WTC11 (cell line): ENCODE measurements around the gene DNAJC16. TPM values are rescaled to one million over a fixed set of nuclear protein-coding genes. Genes with fewer than 3 reads are reported as not detected.

Experiments used
- ATAC-seq: fragments of 200-7000 bp; cut with Tn5 transposase; 2 replicates; pipeline ENCODE4 v1.10.0; 2021; ENCODE audit warnings: mild to moderate bottlenecking, moderate library complexity
- CTCF ChIA-PET: fragments of 300-600 bp; sonication (Branson Sonifier 250); formaldehyde crosslinking; loops from one replicate; lab custom pipeline; 2021; ENCODE audit warnings: antibody characterized with exemption; lab: Charles Lee
- POLR2A ChIA-PET: fragments of 350-600 bp; sonication (Branson Sonifier 250); formaldehyde crosslinking; loops from one replicate; lab custom pipeline; 2021; ENCODE audit warnings: antibody characterized with exemption; lab: Charles Lee
- DNase-seq: peaks from one replicate; pipeline ENCODE4 v3.0.0; 2021; ENCODE audit warnings: low spot score
- H3K27ac Mint-ChIP-seq: 2 replicates; pipeline ENCODE4 v1.8.0; 2021; ENCODE audit warnings: mixed read lengths
- H3K27me3 Mint-ChIP-seq: 2 replicates; pipeline ENCODE4 v1.8.0; 2021; ENCODE audit warnings: low read depth, mild to moderate bottlenecking, moderate library complexity, mixed read lengths
- H3K36me3 Mint-ChIP-seq: 2 replicates; pipeline ENCODE4 v1.8.0; 2021; ENCODE audit warnings: mixed read lengths
- H3K4me1 Mint-ChIP-seq: 2 replicates; pipeline ENCODE4 v1.8.0; 2022; ENCODE audit warnings: mixed read lengths
- H3K4me3 Mint-ChIP-seq: 2 replicates; pipeline ENCODE4 v1.8.0; 2021; ENCODE audit warnings: mild to moderate bottlenecking, moderate library complexity, mixed read lengths
- H3K9me3 Mint-ChIP-seq: 2 replicates; pipeline ENCODE4 v1.8.0; 2021; ENCODE audit warnings: mixed read lengths
- ATF3 ChIP-seq: sonication (generic); formaldehyde crosslinking; conservative IDR thresholded peaks from 2 replicates; pipeline ENCODE4 v1.8.1; 2022; ENCODE audit warnings: mild to moderate bottlenecking, missing genetic modification reagents
- CTCF ChIP-seq: fragments of 200-600 bp; IDR thresholded peaks from 2 replicates; pipeline ENCODE4 v1.8.0; 2022; ENCODE audit warnings: antibody characterized with exemption
- FOXJ3 ChIP-seq: sonication (generic); formaldehyde crosslinking; IDR thresholded peaks from 2 replicates; pipeline ENCODE4 v1.9.0; 2021; ENCODE audit warnings: missing genetic modification reagents, mild to moderate bottlenecking, borderline replicate concordance
- HMGA2 ChIP-seq: fragments of 250-450 bp; sonication (Bioruptor Pico); IDR thresholded peaks from 2 replicates; pipeline ENCODE4 v1.4.0; 2021; ENCODE audit warnings: mild to moderate bottlenecking, moderate library complexity
- NR2C2 ChIP-seq: sonication (generic); formaldehyde crosslinking; IDR thresholded peaks from 2 replicates; pipeline ENCODE4 v1.8.0; 2022; ENCODE audit warnings: mild to moderate bottlenecking, missing genetic modification reagents
- PRRX2 ChIP-seq: fragments of 250-450 bp; sonication (Bioruptor Pico); IDR thresholded peaks from 2 replicates; pipeline ENCODE4 v1.8.0; 2021; ENCODE audit warnings: mild to moderate bottlenecking
- ZNF532 ChIP-seq: fragments of 250-450 bp; sonication (Bioruptor Pico); IDR thresholded peaks from 2 replicates; pipeline ENCODE4 v1.9.0; 2021; ENCODE audit warnings: mild to moderate bottlenecking, borderline replicate concordance
- total RNA-seq: library from RNA; stranded (reverse); gene quantifications from 3 replicates; pipeline ENCODE4 v1.2.3, GENCODE V29; 2021

DNAJC16 gene
- total RNA-seq, 1 experiment from 2014 or later: 16.4 TPM

DNA sequence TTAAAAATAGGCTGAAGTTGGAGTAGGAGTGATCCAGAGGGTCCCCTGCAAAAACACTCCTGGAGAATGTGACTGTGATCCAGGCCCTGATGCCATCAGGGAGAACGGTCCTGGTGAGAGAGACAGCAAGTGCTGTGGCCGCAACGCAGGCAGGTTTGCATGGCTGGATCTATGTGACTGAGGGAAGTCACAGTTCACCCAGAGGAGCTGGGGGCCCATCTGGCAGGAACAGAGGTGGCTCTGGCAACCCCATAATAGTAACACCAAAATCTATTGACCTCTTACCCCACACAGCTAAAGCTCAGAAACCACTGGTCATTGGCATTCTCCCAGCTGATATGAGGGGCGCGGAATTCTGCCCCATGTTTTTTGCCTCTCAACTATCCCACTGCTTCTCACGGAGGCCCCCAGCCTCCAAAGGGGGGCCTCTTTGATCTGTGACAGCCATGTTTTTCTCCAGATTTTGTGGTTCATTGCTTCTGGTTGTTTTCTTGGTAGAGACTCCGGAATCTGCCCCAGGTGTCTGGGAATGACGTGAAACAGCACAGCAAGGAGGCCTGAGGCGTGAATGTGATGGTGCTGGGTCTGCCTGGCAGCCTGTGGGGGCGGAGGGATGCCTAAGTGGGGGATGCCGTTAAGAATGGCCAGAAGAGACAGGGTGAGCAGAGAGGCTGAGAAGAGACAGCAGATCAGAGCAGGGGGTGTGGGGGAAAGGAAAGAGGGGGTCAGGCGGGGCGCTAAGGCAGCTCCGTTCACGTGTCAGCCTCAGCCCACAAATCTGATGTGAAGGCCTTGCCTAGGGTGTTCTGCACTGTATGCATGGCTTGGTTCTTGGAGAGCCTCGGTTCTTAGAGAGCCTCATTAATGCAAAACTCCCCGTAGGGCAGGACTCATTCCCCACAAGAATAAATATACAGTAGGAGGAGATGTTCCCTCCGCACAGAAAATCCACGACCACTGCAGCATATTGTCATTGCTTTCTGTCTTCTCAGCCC, 26.2 kb upstream of the DNAJC16 start:
- no peak for ATAC-seq
- no peak for DNase-seq
- POLR2A ChIA-PET: no interaction called here
- no peak overlapping the region for H3K4me3 Mint-ChIP-seq
- H3K36me3 Mint-ChIP-seq: peaks cover 15% of the 10 kb centered on the region
- CTCF ChIA-PET: interaction anchor here (1.0 kb wide), 2 partner anchors 176 to 177 kb away, joined by 3 read pairs; no protein-coding TSS in a partner anchor
- peak overlapping the region; percentile 49; the same call in 1 of the 2 replicates for H3K27ac Mint-ChIP-seq
- TF ChIP-seq ATF3 (CRISPR knock-in tag) (no peak), PRRX2 (CRISPR knock-in tag) (no peak), NR2C2 (CRISPR knock-in tag) (no peak)
- H3K9me3 Mint-ChIP-seq: peaks cover 4% of the 10 kb centered on the region
- H3K4me1 Mint-ChIP-seq: peaks cover 20% of the 10 kb centered on the region
- H3K27me3 Mint-ChIP-seq: no peaks in the 10 kb centered on the region

DNA sequence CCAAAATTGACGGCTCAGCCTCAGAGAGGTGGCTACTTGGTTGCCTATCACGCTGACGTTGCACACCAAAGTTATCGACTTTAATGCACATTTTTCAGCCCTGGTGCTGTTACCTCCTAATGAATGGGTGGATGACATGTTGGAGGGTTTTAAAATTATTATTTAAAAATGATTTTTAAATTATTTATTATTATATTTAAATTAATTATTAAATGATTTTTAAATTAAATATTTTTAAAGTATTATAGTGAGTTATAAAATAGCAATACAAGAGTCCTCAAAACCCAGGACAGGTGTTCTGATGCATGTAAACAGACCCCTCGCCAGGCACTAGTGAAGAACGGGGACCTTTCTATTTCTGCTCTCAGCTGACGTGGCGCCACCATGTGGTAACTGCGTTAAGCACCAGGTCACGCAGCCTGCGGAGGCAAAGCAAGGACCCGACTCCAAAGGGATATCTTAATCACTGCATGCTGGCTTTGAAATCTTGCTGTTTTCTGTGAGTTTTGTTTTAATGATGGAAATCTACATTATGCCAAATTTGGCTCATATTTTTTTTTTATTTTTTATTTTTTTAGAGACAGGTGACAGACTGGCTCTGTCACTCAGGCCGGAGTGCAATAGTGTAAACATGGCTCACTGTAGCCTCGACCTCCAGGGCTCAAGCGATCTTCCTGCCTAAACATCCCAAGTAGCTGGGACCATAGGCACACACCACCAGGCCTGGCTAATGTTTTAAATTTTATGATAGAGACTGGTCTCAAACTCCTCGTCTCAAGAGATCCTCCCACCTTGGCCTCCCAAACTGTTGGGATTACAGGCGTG, 25.2 kb upstream of the DNAJC16 start:
- H3K36me3 Mint-ChIP-seq: peaks cover 12% of the 10 kb centered on the region

More for the DNA sequence above, 25.2 kb upstream of the DNAJC16 start:
- H3K4me1 Mint-ChIP-seq: peaks cover 11% of the 10 kb centered on the region
- no peaks in the 10 kb centered on the region for H3K27me3 Mint-ChIP-seq
- peak; percentile 93 for ATAC-seq
- H3K4me3 Mint-ChIP-seq: no peak overlapping the region
- H3K9me3 Mint-ChIP-seq: peaks cover 4% of the 10 kb centered on the region
- CTCF ChIA-PET: interaction anchor here (0.7 to 1.0 kb wide), 2 partner anchors 177 to 178 kb away, joined by 3 read pairs; no protein-coding TSS in a partner anchor
- POLR2A ChIA-PET: no interaction called here
- DNase-seq: peak; percentile 88
- no peak overlapping the region for H3K27ac Mint-ChIP-seq
- no peak for TF ChIP-seq PRRX2 (CRISPR knock-in tag)
- peak; percentile 100 for TF ChIP-seq HMGA2 (CRISPR knock-in tag)
- no peak for TF ChIP-seq ZNF532 (CRISPR knock-in tag)
- TF ChIP-seq CTCF: peak; percentile 68; the same call in 1 of the 2 replicates
- TF ChIP-seq FOXJ3: no peak
- TF ChIP-seq, all 79 proteins: peak for 2
